ENCODE results near the gene LORICRIN. TPM values are rescaled to one million over a fixed set of nuclear protein-coding genes. Genes with fewer than 3 reads are reported as not detected.

Gene LORICRIN
- not detected in 2 replicates for polyA plus RNA-seq (2011; rRNA removed)
- polyA minus RNA-seq (2011; rRNA and poly(A)+ RNA removed), result not detected in 2 replicates

- ChIA-PET POLR2A (no interaction called here), CTCF (no interaction called here)
- peaks cover 27% of the 10 kb centered on the region for H3K27me3 ChIP-seq (ENCODE audit: control insufficient read depth, insufficient read depth, low read length)
- no peak for TF ChIP-seq CTCF (IDR thresholded peaks at IDR 0.05; ENCODE audit: low read depth, low read length)
- no peaks in the 10 kb centered on the region for H3K9me3 ChIP-seq (ENCODE audit: control insufficient read depth, insufficient read depth, low read length)
- no peak within 1 kb of the TSS for H3K27ac ChIP-seq (ENCODE audit: low read depth, low read length)
- DNase-seq (ENCODE audit: low read depth, low spot score), result no peak
- no peak within 1 kb of the TSS for H3K4me3 ChIP-seq (ENCODE audit: low read depth, low read length)
Observed at GRCh38 chr1:153259387-153259786, at the start of gene LORICRIN. TSS of gene LORICRIN (plus strand) at chr1:153259687. CDS start at chr1:153260950, 1,263 bp downstream.

GRCh38 chr1:153210206-153210605, 49.3 kb upstream of the LORICRIN start:
- H3K9me3 ChIP-seq (ENCODE audit: control insufficient read depth, insufficient read depth, low read length), result no peaks in the 10 kb centered on the region
- TF ChIP-seq CTCF (IDR thresholded peaks at IDR 0.05; ENCODE audit: low read depth, low read length), result no peak
- ChIA-PET CTCF (no interaction called here), POLR2A (no interaction called here)
- H3K4me3 ChIP-seq (ENCODE audit: low read depth, low read length), result no peak overlapping the region
- H3K27ac ChIP-seq (ENCODE audit: low read depth, low read length), result no peak overlapping the region
- no peak for DNase-seq (ENCODE audit: low read depth, low spot score)
- no peaks in the 10 kb centered on the region for H3K27me3 ChIP-seq (ENCODE audit: control insufficient read depth, insufficient read depth, low read length)

GRCh38 chr1:153212201-153212600, 47.3 kb upstream of the LORICRIN start:
- Histone ChIP-seq H3K27ac (ENCODE audit: low read depth, low read length) (no peak overlapping the region), H3K4me3 (ENCODE audit: low read depth, low read length) (no peak overlapping the region), H3K27me3 (ENCODE audit: control insufficient read depth, insufficient read depth, low read length) (no peaks in the 10 kb centered on the region), H3K9me3 (ENCODE audit: control insufficient read depth, insufficient read depth, low read length) (no peaks in the 10 kb centered on the region)
- no peak for TF ChIP-seq CTCF (IDR thresholded peaks at IDR 0.05; ENCODE audit: low read depth, low read length)
- POLR2A ChIA-PET, result no interaction called here
- no peak for DNase-seq (ENCODE audit: low read depth, low spot score)
- CTCF ChIA-PET, result no interaction called here

GRCh38 chr1:153213519-153213918, 46.0 kb upstream of the LORICRIN start:
- no peak overlapping the region for H3K27ac ChIP-seq (ENCODE audit: low read depth, low read length)
- ChIA-PET CTCF (no interaction called here), POLR2A (no interaction called here)
- no peak for DNase-seq (ENCODE audit: low read depth, low spot score)
- H3K9me3 ChIP-seq (ENCODE audit: control insufficient read depth, insufficient read depth, low read length), result no peaks in the 10 kb centered on the region
- H3K27me3 ChIP-seq (ENCODE audit: control insufficient read depth, insufficient read depth, low read length), result no peaks in the 10 kb centered on the region
- TF ChIP-seq CTCF (IDR thresholded peaks at IDR 0.05; ENCODE audit: low read depth, low read length), result no peak
- H3K4me3 ChIP-seq (ENCODE audit: low read depth, low read length), result no peak overlapping the region

- no peak for TF ChIP-seq CTCF (IDR thresholded peaks at IDR 0.05; ENCODE audit: low read depth, low read length)
- Histone ChIP-seq H3K27ac (ENCODE audit: low read depth, low read length) (no peak within 1 kb of the TSS), H3K4me3 (ENCODE audit: low read depth, low read length) (no peak within 1 kb of the TSS), H3K9me3 (ENCODE audit: control insufficient read depth, insufficient read depth, low read length) (no peaks in the 10 kb centered on the region), H3K27me3 (ENCODE audit: control insufficient read depth, insufficient read depth, low read length) (no peaks in the 10 kb centered on the region)
- POLR2A ChIA-PET, result no interaction called here
- no peak for DNase-seq (ENCODE audit: low read depth, low spot score)
- CTCF ChIA-PET, result no interaction called here
Observed at GRCh38 chr1:153217212-153217611, 42.3 kb upstream of the LORICRIN start, which contains the start of gene PRR9. TSS of gene PRR9 (plus strand) at chr1:153217584. CDS start at chr1:153218145, 561 bp downstream.
